Body of pancreas (tissue), 4 donors: Measurements from ENCODE around the gene IFITM5. TPM values are rescaled to one million over a fixed set of nuclear protein-coding genes. Genes with fewer than 3 reads are reported as not detected.
"Not testable (repeated sequence)": the region's sequence is repeated elsewhere in the genome, so short reads cannot be mapped to it uniquely, and the experiment has no call there.

Experiments used
- ATAC-seq: fragments of 150-250 bp; one replicate; pipeline ENCODE4 v1.9.1; 2016
- DNase-seq, 4 donors: peaks; one replicate each; pipeline ENCODE4 v3.0.0-alpha.2; 2019
- H3K27ac ChIP-seq, 4 donors: fragments of 200-600 bp; sonication (generic); 1 replicate in 3 of 4; 2 replicates in 1 of 4; pipeline versions ENCODE4 v1.5.1 to v1.6.1; 2016 to 2019; ENCODE audit warnings: mild to moderate bottlenecking in 1 of 4, mixed read lengths in 1 of 4, moderate library complexity in 1 of 4
- H3K27me3 ChIP-seq, 2 donors: fragments of 200-600 bp; sonication (generic); one replicate each; pipeline ENCODE4 v1.6.0; 2016; ENCODE audit warnings: mild to moderate bottlenecking in 1 of 2
- H3K36me3 ChIP-seq, 2 donors: fragments of 200-600 bp; sonication (generic); replicated peaks in 1 of 2; 2 replicates each; pipeline ENCODE4 v1.5.1; 2016; ENCODE audit warnings: low read depth in 2 of 2; ENCODE audit not compliant: insufficient read depth in 1 of 2
- H3K4me1 ChIP-seq: fragments of 200-600 bp; sonication (generic); one replicate; pipeline ENCODE4 v1.6.0; 2016
- H3K4me3 ChIP-seq, 2 donors: fragments of 200-600 bp; sonication (generic); 1 replicate in 1 of 2; 2 replicates in 1 of 2; pipeline ENCODE4 v1.5.1; 2016 to 2019
- H3K9me3 ChIP-seq, 3 donors: fragments of 200-600 bp; sonication (generic); 1 replicate in 2 of 3; 2 replicates in 1 of 3; pipeline ENCODE4 v1.5.1; 2016
- POLR2A ChIP-seq, 3 donors: fragments of 450-650 bp; IDR thresholded peaks; one replicate each; pipeline ENCODE4 v1.6.1; 2016; ENCODE audit warnings: antibody characterized with exemption in 3 of 3, mild to moderate bottlenecking in 2 of 3
- WGBS, 2 donors: methylation state at CpG; one replicate each; pipeline ENCODE4 v1.1.5; 2017; 5-methylcytosine and 5-hydroxymethylcytosine counted together
- intact Hi-C: fragments of 100-400 bp; cut with DNase I; formaldehyde crosslinking; loops from one replicate; pipeline ENCODE4 v1.15.1; 2023
- total RNA-seq, 2 donors: library from RNA; depleted of rRNA; stranded (reverse); fragments of >200 nt; gene quantifications; one replicate each; pipeline ENCODE4 v1.1.0, GENCODE V29; 2016
- TF ChIP-seq, protein P1 (sequence below), 7 experiments: fragments of 450-650 bp in 4 of 7; fragments of 200-600 bp in 3 of 7; sonication (generic) in 3 of 7; IDR thresholded peaks; one replicate each; pipeline ENCODE4 v1.5.1; 2016 to 2019; ENCODE audit warnings: antibody characterized with exemption in 7 of 7

Gene IFITM5
- total RNA-seq, 2 donors from 2014 or later, result not detected

DNA sequence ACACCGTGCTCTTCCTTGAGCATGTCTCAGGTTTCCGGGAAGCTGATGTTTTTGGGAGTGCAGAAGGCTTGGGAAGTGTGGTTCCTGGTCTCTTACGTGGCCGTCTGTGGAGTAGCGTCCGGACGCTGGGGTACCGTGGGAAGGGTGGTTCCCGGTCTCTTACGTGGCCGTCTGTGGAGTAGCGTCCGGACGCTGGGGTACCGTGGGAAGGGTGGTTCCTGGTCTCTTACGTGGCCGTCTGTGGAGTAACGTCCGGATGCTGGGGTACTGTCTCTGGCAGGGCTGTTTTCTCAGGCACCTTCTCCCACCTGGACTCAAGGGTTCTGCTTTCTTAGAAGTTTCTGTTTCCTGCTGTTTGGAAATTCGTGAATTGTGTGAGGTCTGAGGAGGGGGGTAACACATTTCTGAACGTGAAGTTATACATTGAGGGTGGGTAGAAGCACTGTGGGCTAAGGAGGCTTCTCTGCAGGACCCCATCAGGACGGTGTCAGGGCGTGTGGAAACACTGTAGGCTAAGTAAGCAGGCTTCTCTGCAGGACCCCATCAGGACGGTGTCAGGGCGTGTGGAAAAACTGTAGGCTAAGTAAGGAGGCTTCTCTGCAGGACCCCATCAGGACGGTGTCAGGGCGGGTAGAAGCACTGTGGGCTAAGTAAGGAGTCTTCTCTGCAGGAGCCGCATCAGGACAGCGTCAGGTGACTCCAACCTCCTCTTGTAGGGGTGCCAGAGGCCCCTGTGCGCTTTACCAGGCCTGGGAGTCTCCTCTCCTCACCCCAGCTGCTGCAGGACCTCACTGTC, 26.7 kb upstream of the IFITM5 start:
- intact Hi-C loops, result no loop called here

DNA sequence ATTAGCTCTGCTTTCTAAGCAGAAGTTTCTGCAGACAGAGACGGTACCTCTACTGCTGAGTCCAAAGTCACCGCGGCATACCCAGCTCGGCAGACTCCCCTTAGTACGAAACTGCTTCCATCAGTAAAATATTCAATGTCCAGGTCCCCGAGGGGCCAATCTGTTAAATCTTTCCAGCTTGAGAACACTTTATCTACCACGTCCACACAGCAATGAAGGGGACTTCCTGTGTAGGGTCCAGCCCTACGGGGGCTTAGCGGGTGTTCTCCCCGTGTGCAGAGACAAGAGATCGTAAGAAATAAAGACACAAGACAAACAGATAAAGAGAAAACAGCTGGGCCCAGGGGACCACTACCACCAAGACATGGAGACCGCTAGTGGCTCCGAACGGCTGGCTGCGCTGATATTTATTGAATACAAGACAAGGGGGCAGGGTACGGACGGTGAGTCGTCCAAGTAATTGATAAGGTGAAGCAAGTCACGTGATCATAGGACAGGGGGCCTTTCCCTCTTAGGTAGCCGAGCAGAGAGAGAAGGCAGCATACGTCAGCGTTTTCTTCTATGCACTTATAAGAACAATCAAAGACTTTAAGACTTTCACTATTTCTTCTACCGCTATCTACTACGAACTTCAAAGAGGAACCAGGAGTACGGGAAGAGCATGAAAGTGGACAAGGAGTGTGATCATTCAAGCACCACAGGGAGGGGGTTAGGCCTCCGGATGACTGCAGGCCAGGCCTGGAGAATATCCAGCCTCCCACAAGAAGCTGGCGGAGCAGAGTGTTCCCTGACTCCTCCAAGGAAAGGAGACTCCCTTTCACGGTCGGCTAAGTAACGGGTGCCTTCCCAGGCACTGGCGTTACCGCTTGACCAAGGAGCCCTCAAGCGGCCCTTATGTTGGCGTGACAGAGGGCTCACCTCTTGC, 25.5 kb upstream of the IFITM5 start:
- H3K4me3 ChIP-seq, H3K9me3 ChIP-seq, DNase-seq, intact Hi-C loops, ATAC-seq, H3K36me3 ChIP-seq, H3K27me3 ChIP-seq: not testable (repeated sequence)
- H3K4me1 ChIP-seq, result peaks cover 20% of the 10 kb centered on the region
- WGBS, 2 donors, result 51 to 61% methylated on average over 26 to 29 of the region's 34 CpGs
- peak overlapping the region in 3 of 4 donors; percentile 17 to 36 (median 30) for H3K27ac ChIP-seq

More for the DNA sequence above, 26.7 kb upstream of the IFITM5 start:
- H3K36me3 ChIP-seq, result no peaks in the 10 kb centered on the region
- H3K9me3 ChIP-seq, result no peaks in the 10 kb centered on the region
- ATAC-seq (peak; percentile 3), DNase-seq (no peak)
- no peaks in the 10 kb centered on the region for H3K27me3 ChIP-seq
- WGBS, 2 donors, result 72 to 75% methylated on average over 24 to 30 of the region's 30 CpGs
- H3K27ac ChIP-seq, result peak overlapping the region in 3 of 4 donors; percentile 64 to 81 (median 75)
- TF ChIP-seq POLR2A (IDR thresholded peaks at IDR 0.05), result no peak
- TF ChIP-seq, protein P1, sequence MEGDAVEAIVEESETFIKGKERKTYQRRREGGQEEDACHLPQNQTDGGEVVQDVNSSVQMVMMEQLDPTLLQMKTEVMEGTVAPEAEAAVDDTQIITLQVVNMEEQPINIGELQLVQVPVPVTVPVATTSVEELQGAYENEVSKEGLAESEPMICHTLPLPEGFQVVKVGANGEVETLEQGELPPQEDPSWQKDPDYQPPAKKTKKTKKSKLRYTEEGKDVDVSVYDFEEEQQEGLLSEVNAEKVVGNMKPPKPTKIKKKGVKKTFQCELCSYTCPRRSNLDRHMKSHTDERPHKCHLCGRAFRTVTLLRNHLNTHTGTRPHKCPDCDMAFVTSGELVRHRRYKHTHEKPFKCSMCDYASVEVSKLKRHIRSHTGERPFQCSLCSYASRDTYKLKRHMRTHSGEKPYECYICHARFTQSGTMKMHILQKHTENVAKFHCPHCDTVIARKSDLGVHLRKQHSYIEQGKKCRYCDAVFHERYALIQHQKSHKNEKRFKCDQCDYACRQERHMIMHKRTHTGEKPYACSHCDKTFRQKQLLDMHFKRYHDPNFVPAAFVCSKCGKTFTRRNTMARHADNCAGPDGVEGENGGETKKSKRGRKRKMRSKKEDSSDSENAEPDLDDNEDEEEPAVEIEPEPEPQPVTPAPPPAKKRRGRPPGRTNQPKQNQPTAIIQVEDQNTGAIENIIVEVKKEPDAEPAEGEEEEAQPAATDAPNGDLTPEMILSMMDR (IDR thresholded peaks at IDR 0.05), result no peak
- no peak overlapping the region for H3K4me3 ChIP-seq
- peaks cover 17% of the 10 kb centered on the region for H3K4me1 ChIP-seq

DNA sequence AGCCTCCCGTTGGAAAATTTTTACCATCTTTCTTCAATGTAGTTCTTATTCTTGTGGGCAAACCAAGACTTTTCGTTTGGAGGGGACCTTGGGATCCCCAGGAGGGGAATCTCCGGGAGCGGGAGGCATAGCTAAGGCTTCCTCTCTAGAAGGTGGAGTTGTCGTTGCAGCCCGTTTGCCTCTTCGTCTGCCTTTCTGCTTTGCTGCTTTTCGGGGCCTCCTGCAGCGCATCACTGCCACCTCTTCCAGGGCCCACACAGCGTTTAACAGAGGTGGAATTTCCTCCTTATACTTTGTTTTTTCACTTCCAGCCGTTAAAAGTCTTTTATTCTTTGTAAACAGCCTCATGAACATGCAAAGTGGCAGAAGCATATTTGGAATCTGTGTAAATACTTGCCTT, 24.8 kb upstream of the IFITM5 start:
- Histone ChIP-seq H3K27ac (peak overlapping the region in 1 of 4 donors; percentile 17), H3K4me3 (no peak overlapping the region), H3K27me3 (no peaks in the 10 kb centered on the region), H3K4me1 (peaks cover 24% of the 10 kb centered on the region), H3K36me3 (no peaks in the 10 kb centered on the region), H3K9me3 (no peaks in the 10 kb centered on the region)
- no peak for DNase-seq
- no peak for TF ChIP-seq POLR2A (IDR thresholded peaks at IDR 0.05)
- TF ChIP-seq, protein P1 (IDR thresholded peaks at IDR 0.05), result no peak
- intact Hi-C loops, result no loop called here
- WGBS, 2 donors, result 65 to 69% methylated on average over 11 of the region's 11 CpGs
- no peak for ATAC-seq

DNA sequence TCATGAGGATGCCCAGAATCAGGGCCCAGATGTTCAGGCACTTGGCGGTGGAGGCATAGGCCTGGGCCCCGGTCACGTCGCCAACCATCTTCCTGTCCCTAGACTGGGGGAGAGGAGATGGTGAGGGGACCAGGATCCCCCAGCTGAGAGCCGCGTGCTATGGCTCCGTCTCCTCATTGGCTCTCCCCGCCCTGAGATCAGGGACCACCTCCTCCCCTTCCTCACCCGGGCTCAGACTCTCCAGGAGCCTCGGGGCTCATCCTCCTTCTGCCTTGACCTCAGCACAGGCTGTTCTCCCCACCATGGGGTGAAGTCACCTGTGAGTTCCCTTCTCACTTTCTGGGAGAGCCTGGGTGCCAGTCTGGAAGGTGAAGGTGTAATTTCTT, 20.6 kb upstream of the IFITM5 start:
- WGBS, 2 donors, result 38% methylated on average over 10 of the region's 10 CpGs; no CpG with 5 or more reads in 1 of the 2 donors
- Histone ChIP-seq H3K27me3 (peaks cover 0 to 18% of the 10 kb centered on the region in 2 donors), H3K4me1 (peaks cover 23% of the 10 kb centered on the region), H3K4me3 (peak overlapping the region; percentile 21 to 48), H3K27ac (peak overlapping the region; percentile 83 to 99 (median 92))
- H3K36me3 ChIP-seq, ATAC-seq, DNase-seq, H3K9me3 ChIP-seq, intact Hi-C loops: not testable (repeated sequence)

DNA sequence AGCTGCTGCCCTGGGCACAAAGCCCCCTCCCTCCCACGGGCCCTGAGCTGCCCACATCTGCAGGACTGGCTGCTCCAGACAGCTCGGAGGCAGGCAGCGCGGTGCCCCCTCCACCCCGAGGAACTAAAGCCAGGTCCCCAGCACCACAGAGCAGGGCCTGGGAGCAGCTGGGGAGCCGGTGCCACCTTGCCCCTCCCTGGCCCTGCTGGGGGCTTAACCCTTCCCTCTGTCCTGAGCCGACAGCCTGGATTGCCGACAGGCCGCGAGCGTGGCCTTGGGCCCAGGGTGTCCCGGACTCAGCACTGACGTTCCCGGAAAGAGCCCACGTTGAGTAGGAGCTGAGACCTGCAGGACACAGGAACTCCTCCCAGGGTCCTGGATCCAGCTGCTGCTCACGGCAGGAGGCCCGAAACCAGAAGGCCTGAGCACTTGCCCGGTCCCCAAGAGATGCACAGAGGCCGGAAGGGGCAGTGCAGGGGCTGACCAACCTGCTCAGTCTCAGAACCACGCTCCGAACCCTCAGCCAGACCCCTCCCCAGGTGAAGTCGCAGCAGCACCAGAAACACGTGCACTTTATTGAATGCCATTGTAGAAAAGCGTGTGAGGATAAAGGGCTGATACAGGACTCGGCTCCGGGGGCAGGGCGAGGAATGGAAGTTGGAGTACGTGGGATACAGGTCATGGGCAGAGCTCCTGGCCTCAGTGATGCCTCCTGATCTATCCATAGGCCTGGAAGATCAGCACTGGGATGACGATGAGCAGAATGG, 20.0 kb upstream of the IFITM5 start:
- peaks cover 23% of the 10 kb centered on the region for H3K4me1 ChIP-seq
- H3K36me3 ChIP-seq, intact Hi-C loops, H3K9me3 ChIP-seq: not testable (repeated sequence)
- TF ChIP-seq, protein P1 (IDR thresholded peaks at IDR 0.05), result peak in 4 of 7 experiments; percentile 20 to 32 (median 26)
- peak; percentile 10 to 69 (median 65) for TF ChIP-seq POLR2A (IDR thresholded peaks at IDR 0.05)
- peaks cover 0 to 18% of the 10 kb centered on the region in 2 donors for H3K27me3 ChIP-seq
- peak in 3 of 4 donors; percentile 43 to 58 (median 54) for DNase-seq
- H3K27ac ChIP-seq, result peak overlapping the region; percentile 83 to 99 (median 92)
- peak; percentile 51 for ATAC-seq
- peak overlapping the region; percentile 21 to 48 for H3K4me3 ChIP-seq
- 13 to 19% methylated on average over 6 to 18 of the region's 29 CpGs for WGBS, 2 donors

DNA sequence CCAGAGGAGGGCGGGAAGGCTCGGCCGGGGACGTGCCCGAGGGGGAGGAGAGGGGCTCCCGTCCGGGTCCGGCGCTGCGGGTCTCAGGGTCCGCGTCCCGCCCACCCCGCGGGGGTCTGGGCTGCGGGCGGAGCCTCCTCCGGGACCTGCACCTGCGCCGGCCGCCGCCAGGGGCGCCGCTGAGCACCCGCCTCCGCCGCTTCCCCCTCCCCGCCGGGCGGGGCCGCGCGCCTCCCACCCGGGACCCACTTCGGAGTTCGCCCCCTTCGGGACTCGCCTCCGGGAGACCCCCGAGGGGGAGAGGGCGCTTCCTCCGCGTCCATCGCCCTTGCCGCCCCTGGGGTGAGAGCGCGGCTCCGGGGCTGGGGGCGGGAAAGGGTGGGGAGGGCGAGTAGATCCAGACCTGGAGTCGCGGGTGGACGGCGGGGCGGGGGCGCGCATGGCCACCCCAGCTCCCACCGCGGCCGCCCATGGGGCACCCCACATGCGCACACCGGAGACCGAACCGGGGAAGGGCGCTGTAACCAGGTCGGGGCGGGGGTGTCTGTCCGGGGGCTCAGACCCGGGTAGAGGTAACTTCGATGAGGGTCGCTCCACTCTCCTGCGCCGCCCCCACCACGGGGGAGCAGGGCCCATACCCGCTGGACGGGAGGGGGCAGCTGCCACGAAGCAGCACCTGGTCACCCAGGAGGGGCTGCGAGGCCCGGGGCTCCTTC, 19.2 kb upstream of the IFITM5 start:
- WGBS, 2 donors, result 3% methylated on average over 11 of the region's 79 CpGs; no CpG with 5 or more reads in 1 of the 2 donors
- H3K4me3 ChIP-seq, result peak overlapping the region in 1 of 2 donors; percentile 21

More for the DNA sequence above, 19.2 kb upstream of the IFITM5 start:
- H3K27ac ChIP-seq, result peak overlapping the region; percentile 83 to 99 (median 92)
- H3K4me1 ChIP-seq, result peaks cover 23% of the 10 kb centered on the region
- intact Hi-C loops, H3K36me3 ChIP-seq, H3K9me3 ChIP-seq, DNase-seq: not testable (repeated sequence)
- ATAC-seq, result peak; percentile 62
- peaks cover 0 to 18% of the 10 kb centered on the region in 2 donors for H3K27me3 ChIP-seq
